ENCODE measurements around the gene MRPS7. TPM values are rescaled to one million over a fixed set of nuclear protein-coding genes. Genes with fewer than 3 reads are reported as not detected.
A peak's percentile ranks its signal among the peaks of the same experiment; 100 is the strongest.

Gene MRPS7
- total RNA-seq (100 to 1,000 TPM in 1 of 4 donors, 10 to 100 TPM in 3; 91.5 to 110 (median 99.6) TPM), polyA plus RNA-seq (113 TPM)
- long read RNA-seq, donor 1, transcript MRPS7-201 (5 exons, 1,406 nt), result major isoform, 199 of 251 reads
- long read RNA-seq, donor 1, transcript MRPS7-203 (4 exons, 1,638 nt), result minor isoform, 21 of 251 reads
- long read RNA-seq, donor 1, partial matches to known transcripts, result 4 of 251 reads
- long read RNA-seq, donor 1, other reads (novel, unspliced or antisense), result 25 of 251 reads
- long read RNA-seq, donor 2, transcript MRPS7-201 (5 exons, 1,406 nt), result major isoform, 114 of 133 reads
- long read RNA-seq, donor 2, partial matches to known transcripts, result 3 of 133 reads
- long read RNA-seq, donor 2, other reads (novel, unspliced or antisense), result 12 of 133 reads
- long read RNA-seq, donor 3, transcript MRPS7-203 (4 exons, 1,638 nt), result minor isoform, 40 of 426 reads
- long read RNA-seq, donor 3, transcript MRPS7-201 (5 exons, 1,406 nt), result major isoform, 359 of 426 reads
- long read RNA-seq, donor 3, partial matches to known transcripts, result 2 of 426 reads
- long read RNA-seq, donor 3, other reads (novel, unspliced or antisense), result 23 of 426 reads
- long read RNA-seq, donor 4, transcript MRPS7-201 (5 exons, 1,406 nt), result major isoform, 103 of 114 reads
- long read RNA-seq, donor 4, transcript MRPS7-203 (4 exons, 1,638 nt), result minor isoform, 5 of 114 reads
- long read RNA-seq, donor 4, partial matches to known transcripts, result 0 of 114 reads
- long read RNA-seq, donor 4, other reads (novel, unspliced or antisense), result 6 of 114 reads

- intact Hi-C loops (cut with DNase I), result no loop called here
- Histone ChIP-seq H3K9me3 (ENCODE audit: control insufficient read depth, low read length) (no peaks in the 10 kb centered on the region), H3K27ac (ENCODE audit: low read length) (peak within 1 kb of the TSS; percentile 88), H3K27me3 (ENCODE audit: control insufficient read depth, insufficient read depth) (no peaks in the 10 kb centered on the region), H3K4me3 (ENCODE audit: low read length) (peak within 1 kb of the TSS; percentile 94), H3K4me1 (ENCODE audit: control insufficient read depth, insufficient read depth, low read length) (peaks cover 2% of the 10 kb centered on the region)
- peak; percentile 97 to 99 (median 99) for DNase-seq
- under 1% methylated on average over 68 of the region's 69 CpGs for WGBS
- ATAC-seq, result peak; percentile 97
Observed at GRCh38 chr17:75261336-75262111, at the start of gene MRPS7, which contains the start of gene GGA3. MRPS7 (plus strand) TSS chr17:75261879; CDS start chr17:75261901, 22 bp downstream. GGA3 (minus strand) TSS chr17:75261606; CDS start chr17:75261587, 19 bp downstream.

- Histone ChIP-seq H3K4me1 (ENCODE audit: control insufficient read depth, insufficient read depth, low read length) (no peaks in the 10 kb centered on the region), H3K27ac (ENCODE audit: low read length) (no peak overlapping the region), H3K9me3 (ENCODE audit: control insufficient read depth, low read length) (no peaks in the 10 kb centered on the region), H3K4me3 (ENCODE audit: low read length) (no peak overlapping the region), H3K27me3 (ENCODE audit: control insufficient read depth, insufficient read depth) (no peaks in the 10 kb centered on the region)
- ATAC-seq (no peak), DNase-seq (no peak)
- intact Hi-C loops (cut with DNase I), result no loop called here
- 87% methylated on average over 6 of the region's 6 CpGs for WGBS
Observed at GRCh38 chr17:75218131-75218530, 43.5 kb upstream of the MRPS7 start.

GRCh38 chr17:75219815-75220214 lies 41.9 kb upstream of the MRPS7 start:
- intact Hi-C loops (cut with DNase I), result no loop called here
- Histone ChIP-seq H3K27me3 (ENCODE audit: control insufficient read depth, insufficient read depth) (no peaks in the 10 kb centered on the region), H3K9me3 (ENCODE audit: control insufficient read depth, low read length) (no peaks in the 10 kb centered on the region), H3K4me3 (ENCODE audit: low read length) (no peak overlapping the region), H3K4me1 (ENCODE audit: control insufficient read depth, insufficient read depth, low read length) (no peaks in the 10 kb centered on the region), H3K27ac (ENCODE audit: low read length) (no peak overlapping the region)
- ATAC-seq (peak in 1 of 2 donors; percentile 19), DNase-seq (no peak)
- WGBS, result 95% methylated on average over 3 of the region's 3 CpGs

- Histone ChIP-seq H3K27me3 (ENCODE audit: control insufficient read depth, insufficient read depth) (no peaks in the 10 kb centered on the region), H3K4me3 (ENCODE audit: low read length) (no peak overlapping the region), H3K9me3 (ENCODE audit: control insufficient read depth, low read length) (no peaks in the 10 kb centered on the region), H3K4me1 (ENCODE audit: control insufficient read depth, insufficient read depth, low read length) (no peaks in the 10 kb centered on the region), H3K27ac (ENCODE audit: low read length) (no peak overlapping the region)
- ATAC-seq (no peak), DNase-seq (no peak)
- 74% methylated on average over 14 of the region's 14 CpGs for WGBS
- intact Hi-C loops (cut with DNase I), result no loop called here
Observed at GRCh38 chr17:75225016-75225415, 36.7 kb upstream of the MRPS7 start.

GRCh38 chr17:75227729-75228128 lies 34.0 kb upstream of the MRPS7 start:
- no peaks in the 10 kb centered on the region for H3K27me3 ChIP-seq (ENCODE audit: control insufficient read depth, insufficient read depth)
- no peak for ATAC-seq
- no peaks in the 10 kb centered on the region for H3K9me3 ChIP-seq (ENCODE audit: control insufficient read depth, low read length)
- intact Hi-C loops (cut with DNase I), result no loop called here
- WGBS, result 88% methylated on average over 5 of the region's 5 CpGs
- no peak for DNase-seq
- H3K27ac ChIP-seq (ENCODE audit: low read length), result no peak overlapping the region
- no peak overlapping the region for H3K4me3 ChIP-seq (ENCODE audit: low read length)
- H3K4me1 ChIP-seq (ENCODE audit: control insufficient read depth, insufficient read depth, low read length), result no peaks in the 10 kb centered on the region

GRCh38 chr17:75228305-75228704 lies 33.4 kb upstream of the MRPS7 start:
- no peaks in the 10 kb centered on the region for H3K9me3 ChIP-seq (ENCODE audit: control insufficient read depth, low read length)
- no peak overlapping the region for H3K27ac ChIP-seq (ENCODE audit: low read length)
- no peak overlapping the region for H3K4me3 ChIP-seq (ENCODE audit: low read length)
- ATAC-seq (peak; percentile 37 to 46), DNase-seq (peak in 1 of 3 donors; percentile 46)
- no peaks in the 10 kb centered on the region for H3K4me1 ChIP-seq (ENCODE audit: control insufficient read depth, insufficient read depth, low read length)
- WGBS, result 50% methylated on average over 2 of the region's 2 CpGs
- intact Hi-C loops (cut with DNase I), result no loop called here
- H3K27me3 ChIP-seq (ENCODE audit: control insufficient read depth, insufficient read depth), result no peaks in the 10 kb centered on the region

- Histone ChIP-seq H3K4me3 (ENCODE audit: low read length) (no peak overlapping the region), H3K27me3 (ENCODE audit: control insufficient read depth, insufficient read depth) (no peaks in the 10 kb centered on the region), H3K27ac (ENCODE audit: low read length) (peak overlapping the region; percentile 50), H3K9me3 (ENCODE audit: control insufficient read depth, low read length) (no peaks in the 10 kb centered on the region), H3K4me1 (ENCODE audit: control insufficient read depth, insufficient read depth, low read length) (no peaks in the 10 kb centered on the region)
- DNase-seq (peak in 1 of 3 donors; percentile 63), ATAC-seq (peak; percentile 36 to 39)
- intact Hi-C loops (cut with DNase I), result no loop called here
- WGBS, result 63% methylated on average over 4 of the region's 4 CpGs
Observed at GRCh38 chr17:75228847-75229246, 32.8 kb upstream of the MRPS7 start.

- no peak overlapping the region for H3K27ac ChIP-seq (ENCODE audit: low read length)
- no peak for DNase-seq
- no peak overlapping the region for H3K4me3 ChIP-seq (ENCODE audit: low read length)
- no peak for ATAC-seq
- no peaks in the 10 kb centered on the region for H3K27me3 ChIP-seq (ENCODE audit: control insufficient read depth, insufficient read depth)
- WGBS, result 97% methylated on average over 8 of the region's 8 CpGs
- no peaks in the 10 kb centered on the region for H3K4me1 ChIP-seq (ENCODE audit: control insufficient read depth, insufficient read depth, low read length)
- H3K9me3 ChIP-seq (ENCODE audit: control insufficient read depth, low read length), result no peaks in the 10 kb centered on the region
- intact Hi-C loops (cut with DNase I), result no loop called here
Observed at GRCh38 chr17:75231071-75231470, 30.6 kb upstream of the MRPS7 start.

GRCh38 chr17:75231741-75232464 lies 29.8 kb upstream of the MRPS7 start:
- Histone ChIP-seq H3K4me3 (ENCODE audit: low read length) (no peak overlapping the region), H3K4me1 (ENCODE audit: control insufficient read depth, insufficient read depth, low read length) (no peaks in the 10 kb centered on the region), H3K27me3 (ENCODE audit: control insufficient read depth, insufficient read depth) (no peaks in the 10 kb centered on the region), H3K27ac (ENCODE audit: low read length) (no peak overlapping the region), H3K9me3 (ENCODE audit: control insufficient read depth, low read length) (no peaks in the 10 kb centered on the region)
- ATAC-seq (no peak), DNase-seq (peak in 1 of 3 donors; percentile 40)
- intact Hi-C loops (cut with DNase I), result no loop called here
- 93% methylated on average over 18 of the region's 18 CpGs for WGBS

- ATAC-seq, result no peak
- intact Hi-C loops (cut with DNase I), result no loop called here
- H3K9me3 ChIP-seq (ENCODE audit: control insufficient read depth, low read length), result no peaks in the 10 kb centered on the region
- no peak overlapping the region for H3K27ac ChIP-seq (ENCODE audit: low read length)
- H3K27me3 ChIP-seq (ENCODE audit: control insufficient read depth, insufficient read depth), result no peaks in the 10 kb centered on the region
- no peaks in the 10 kb centered on the region for H3K4me1 ChIP-seq (ENCODE audit: control insufficient read depth, insufficient read depth, low read length)
- DNase-seq, result no peak
- WGBS, result 96% methylated on average over 13 of the region's 13 CpGs
- no peak overlapping the region for H3K4me3 ChIP-seq (ENCODE audit: low read length)
Observed at GRCh38 chr17:75232786-75233185, 28.9 kb upstream of the MRPS7 start.
